Measurements from ENCODE around the gene PTPN5. TPM values are rescaled to one million over a fixed set of nuclear protein-coding genes. Genes with fewer than 3 reads are reported as not detected.
"Not testable (repeated sequence)": the region's sequence is repeated elsewhere in the genome, so short reads cannot be mapped to it uniquely, and the experiment has no call there.

PTPN5 gene
- total RNA-seq, 1 donor, result not detected

GRCh38 chr11:18692941-18693760 is 98.4 kb downstream of the PTPN5 start:
- no peaks in the 10 kb centered on the region for H3K9me3 ChIP-seq (ENCODE audit: low read depth, low read length)
- peak; percentile 73 for DNase-seq (ENCODE audit: insufficient read length, low spot score, missing footprints)
- H4K20me1 ChIP-seq (ENCODE audit: insufficient read depth, low read length), result no peaks in the 10 kb centered on the region
- no peaks in the 10 kb centered on the region for H3K79me2 ChIP-seq (ENCODE audit: insufficient read depth, low read length)
- no peak overlapping the region for H3K4me3 ChIP-seq (ENCODE audit: insufficient read depth, low read length)
- peaks cover 3% of the 10 kb centered on the region for H3K4me1 ChIP-seq (ENCODE audit: insufficient read depth, low read length)
- no peak overlapping the region for H3K27ac ChIP-seq (ENCODE audit: low read depth, low read length)
- H3K27me3 ChIP-seq (ENCODE audit: insufficient read depth, low read length), result no peaks in the 10 kb centered on the region
- TF ChIP-seq, protein P1, sequence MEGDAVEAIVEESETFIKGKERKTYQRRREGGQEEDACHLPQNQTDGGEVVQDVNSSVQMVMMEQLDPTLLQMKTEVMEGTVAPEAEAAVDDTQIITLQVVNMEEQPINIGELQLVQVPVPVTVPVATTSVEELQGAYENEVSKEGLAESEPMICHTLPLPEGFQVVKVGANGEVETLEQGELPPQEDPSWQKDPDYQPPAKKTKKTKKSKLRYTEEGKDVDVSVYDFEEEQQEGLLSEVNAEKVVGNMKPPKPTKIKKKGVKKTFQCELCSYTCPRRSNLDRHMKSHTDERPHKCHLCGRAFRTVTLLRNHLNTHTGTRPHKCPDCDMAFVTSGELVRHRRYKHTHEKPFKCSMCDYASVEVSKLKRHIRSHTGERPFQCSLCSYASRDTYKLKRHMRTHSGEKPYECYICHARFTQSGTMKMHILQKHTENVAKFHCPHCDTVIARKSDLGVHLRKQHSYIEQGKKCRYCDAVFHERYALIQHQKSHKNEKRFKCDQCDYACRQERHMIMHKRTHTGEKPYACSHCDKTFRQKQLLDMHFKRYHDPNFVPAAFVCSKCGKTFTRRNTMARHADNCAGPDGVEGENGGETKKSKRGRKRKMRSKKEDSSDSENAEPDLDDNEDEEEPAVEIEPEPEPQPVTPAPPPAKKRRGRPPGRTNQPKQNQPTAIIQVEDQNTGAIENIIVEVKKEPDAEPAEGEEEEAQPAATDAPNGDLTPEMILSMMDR (IDR thresholded peaks at IDR 0.05; ENCODE audit: extremely low read depth, low read depth, low read length), result no peak
- H3K4me2 ChIP-seq (ENCODE audit: insufficient read depth, low read length), result peak overlapping the region; percentile 25
- peak overlapping the region; percentile 47 for H2AFZ ChIP-seq (ENCODE audit: low read length)
- H3K36me3 ChIP-seq (ENCODE audit: insufficient read depth, low read length), result no peaks in the 10 kb centered on the region

DNA sequence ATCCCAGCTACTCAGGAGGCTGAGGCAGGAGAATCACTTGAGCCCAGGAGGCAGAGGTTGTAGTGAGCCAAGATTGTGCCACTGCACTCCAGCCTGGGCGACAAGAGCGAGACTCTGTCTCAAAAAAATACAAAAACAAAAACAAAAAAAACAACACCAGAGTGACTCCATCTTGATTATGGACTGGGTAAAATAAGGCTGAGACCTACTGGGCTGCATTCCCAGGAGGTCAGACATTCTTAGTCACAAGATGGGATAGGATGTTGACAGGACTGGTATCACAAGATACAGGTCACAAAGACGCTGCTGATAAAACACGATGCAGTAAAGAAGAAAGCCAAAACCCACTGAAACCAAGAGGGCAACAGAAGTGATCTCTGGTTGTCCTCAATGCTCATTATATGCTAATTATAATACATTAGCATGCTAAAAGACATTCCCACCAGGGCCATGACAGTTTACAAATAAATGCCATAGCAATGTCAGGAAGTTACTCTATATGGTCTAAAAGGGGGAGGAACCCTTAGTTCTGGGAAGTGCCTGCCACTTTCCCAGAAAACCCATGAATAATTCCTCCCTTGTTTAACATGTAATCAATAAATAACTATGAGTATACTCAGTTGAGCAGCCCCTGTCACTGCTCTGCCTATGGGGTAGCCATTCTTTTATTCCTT is 100.0 kb downstream of the PTPN5 start:
- H3K4me3 ChIP-seq (ENCODE audit: insufficient read depth, low read length); H3K27me3 ChIP-seq (ENCODE audit: insufficient read depth, low read length); H4K20me1 ChIP-seq (ENCODE audit: insufficient read depth, low read length); H3K79me2 ChIP-seq (ENCODE audit: insufficient read depth, low read length); H3K27ac ChIP-seq (ENCODE audit: low read depth, low read length); H3K36me3 ChIP-seq (ENCODE audit: insufficient read depth, low read length); DNase-seq (ENCODE audit: insufficient read length, low spot score, missing footprints); H3K4me2 ChIP-seq (ENCODE audit: insufficient read depth, low read length); H3K9me3 ChIP-seq (ENCODE audit: low read depth, low read length); H3K4me1 ChIP-seq (ENCODE audit: insufficient read depth, low read length): not testable (repeated sequence)
- H2AFZ ChIP-seq (ENCODE audit: low read length), result peak overlapping the region; percentile 51

GRCh38 chr11:18684267-18684666 is 107.3 kb downstream of the PTPN5 start:
- H3K79me2 ChIP-seq (ENCODE audit: insufficient read depth, low read length), result no peaks in the 10 kb centered on the region
- H3K9me3 ChIP-seq (ENCODE audit: low read depth, low read length), result no peaks in the 10 kb centered on the region
- DNase-seq (ENCODE audit: insufficient read length, low spot score, missing footprints), result no peak
- no peaks in the 10 kb centered on the region for H3K27me3 ChIP-seq (ENCODE audit: insufficient read depth, low read length)
- no peaks in the 10 kb centered on the region for H3K36me3 ChIP-seq (ENCODE audit: insufficient read depth, low read length)
- no peak overlapping the region for H3K27ac ChIP-seq (ENCODE audit: low read depth, low read length)
- no peak overlapping the region for H2AFZ ChIP-seq (ENCODE audit: low read length)
- H4K20me1 ChIP-seq (ENCODE audit: insufficient read depth, low read length), result no peaks in the 10 kb centered on the region
- H3K4me3 ChIP-seq (ENCODE audit: insufficient read depth, low read length), result no peak overlapping the region
- TF ChIP-seq, protein P1 (IDR thresholded peaks at IDR 0.05; ENCODE audit: extremely low read depth, low read depth, low read length), result no peak
- H3K4me2 ChIP-seq (ENCODE audit: insufficient read depth, low read length), result no peak overlapping the region
- H3K4me1 ChIP-seq (ENCODE audit: insufficient read depth, low read length), result no peaks in the 10 kb centered on the region

- H3K79me2 ChIP-seq (ENCODE audit: insufficient read depth, low read length), result no peaks in the 10 kb centered on the region
- H3K27me3 ChIP-seq (ENCODE audit: insufficient read depth, low read length), result no peaks in the 10 kb centered on the region
- no peak overlapping the region for H3K4me2 ChIP-seq (ENCODE audit: insufficient read depth, low read length)
- no peaks in the 10 kb centered on the region for H3K36me3 ChIP-seq (ENCODE audit: insufficient read depth, low read length)
- H3K4me3 ChIP-seq (ENCODE audit: insufficient read depth, low read length), result no peak overlapping the region
- no peaks in the 10 kb centered on the region for H3K4me1 ChIP-seq (ENCODE audit: insufficient read depth, low read length)
- no peaks in the 10 kb centered on the region for H3K9me3 ChIP-seq (ENCODE audit: low read depth, low read length)
- H4K20me1 ChIP-seq (ENCODE audit: insufficient read depth, low read length), result no peaks in the 10 kb centered on the region
- H2AFZ ChIP-seq (ENCODE audit: low read length), result no peak overlapping the region
- no peak overlapping the region for H3K27ac ChIP-seq (ENCODE audit: low read depth, low read length)
- no peak for DNase-seq (ENCODE audit: insufficient read length, low spot score, missing footprints)
- TF ChIP-seq, protein P1 (IDR thresholded peaks at IDR 0.05; ENCODE audit: extremely low read depth, low read depth, low read length), result no peak
These were observed 109.1 kb downstream of the PTPN5 start for GRCh38 chr11:18682466-18682865.

- H3K4me1 ChIP-seq (ENCODE audit: insufficient read depth, low read length); H3K4me3 ChIP-seq (ENCODE audit: insufficient read depth, low read length); H3K9me3 ChIP-seq (ENCODE audit: low read depth, low read length); DNase-seq (ENCODE audit: insufficient read length, low spot score, missing footprints); H3K27ac ChIP-seq (ENCODE audit: low read depth, low read length); H2AFZ ChIP-seq (ENCODE audit: low read length); H3K36me3 ChIP-seq (ENCODE audit: insufficient read depth, low read length); H4K20me1 ChIP-seq (ENCODE audit: insufficient read depth, low read length); H3K4me2 ChIP-seq (ENCODE audit: insufficient read depth, low read length); H3K79me2 ChIP-seq (ENCODE audit: insufficient read depth, low read length); H3K27me3 ChIP-seq (ENCODE audit: insufficient read depth, low read length): not testable (repeated sequence)
These were observed 109.6 kb downstream of the PTPN5 start for GRCh38 chr11:18681949-18682348.

Measured in osteoblast (primary cell).